DOHH2 (cell line): ENCODE data around the gene RYR2.

Experiments used
- EZH2phosphoT487 ChIP-seq: fragments of 200-600 bp; sonication (generic); IDR thresholded peaks from 2 replicates; pipeline ENCODE4 v1.6.1; 2017; ENCODE audit warnings: borderline replicate concordance, mild to moderate bottlenecking, antibody characterized with exemption, low read length, moderate library complexity, mixed read lengths
- TF ChIP-seq, protein P1 (sequence below): fragments of 200-600 bp; sonication (generic); IDR thresholded peaks from one replicate; pipeline ENCODE4 v1.5.1; 2014; ENCODE audit warnings: antibody characterized with exemption, mild to moderate bottlenecking, low read depth, low read length; ENCODE audit not compliant: poor library complexity, severe bottlenecking

DNA sequence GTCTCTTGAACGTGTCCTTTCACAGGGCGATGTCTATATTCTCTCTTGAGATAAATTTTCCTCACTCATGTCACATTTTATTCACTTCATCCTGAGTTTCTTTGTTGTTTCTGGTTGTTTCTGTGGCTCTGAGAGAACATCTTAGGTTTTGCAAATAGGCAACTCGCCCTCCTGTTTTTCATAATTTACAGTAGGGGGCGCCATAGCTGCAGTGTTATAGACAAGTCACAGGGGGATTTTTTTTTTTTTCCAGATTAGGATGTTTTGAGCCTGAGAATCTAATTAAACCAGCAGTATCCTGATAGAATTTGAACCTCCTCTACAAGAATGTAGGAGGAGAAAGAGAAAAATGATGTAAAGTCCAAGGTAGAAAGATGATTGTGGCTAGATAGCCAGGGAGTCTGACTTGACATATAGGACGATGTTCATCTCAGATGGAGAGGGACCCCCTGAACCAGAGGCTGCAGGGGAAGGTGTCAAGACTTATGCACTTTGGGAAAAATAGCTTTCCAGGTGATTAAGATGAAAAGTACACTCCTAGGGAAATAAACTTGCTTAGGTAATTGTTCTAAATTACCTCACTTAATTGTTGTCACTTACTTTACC, 772.4 kb downstream of the RYR2 start:
- TF ChIP-seq, protein P1, sequence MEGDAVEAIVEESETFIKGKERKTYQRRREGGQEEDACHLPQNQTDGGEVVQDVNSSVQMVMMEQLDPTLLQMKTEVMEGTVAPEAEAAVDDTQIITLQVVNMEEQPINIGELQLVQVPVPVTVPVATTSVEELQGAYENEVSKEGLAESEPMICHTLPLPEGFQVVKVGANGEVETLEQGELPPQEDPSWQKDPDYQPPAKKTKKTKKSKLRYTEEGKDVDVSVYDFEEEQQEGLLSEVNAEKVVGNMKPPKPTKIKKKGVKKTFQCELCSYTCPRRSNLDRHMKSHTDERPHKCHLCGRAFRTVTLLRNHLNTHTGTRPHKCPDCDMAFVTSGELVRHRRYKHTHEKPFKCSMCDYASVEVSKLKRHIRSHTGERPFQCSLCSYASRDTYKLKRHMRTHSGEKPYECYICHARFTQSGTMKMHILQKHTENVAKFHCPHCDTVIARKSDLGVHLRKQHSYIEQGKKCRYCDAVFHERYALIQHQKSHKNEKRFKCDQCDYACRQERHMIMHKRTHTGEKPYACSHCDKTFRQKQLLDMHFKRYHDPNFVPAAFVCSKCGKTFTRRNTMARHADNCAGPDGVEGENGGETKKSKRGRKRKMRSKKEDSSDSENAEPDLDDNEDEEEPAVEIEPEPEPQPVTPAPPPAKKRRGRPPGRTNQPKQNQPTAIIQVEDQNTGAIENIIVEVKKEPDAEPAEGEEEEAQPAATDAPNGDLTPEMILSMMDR: peak; percentile 70
- no peak for TF ChIP-seq EZH2phosphoT487
